NB4 (cell line): ENCODE data around the gene ARHGEF12.

Experiments
- CTCF ChIP-seq: IDR thresholded peaks from one replicate; pipeline ENCODE4 v1.5.1; 2012; ENCODE audit warnings: low read depth, low read length
- POLR2A ChIP-seq: IDR thresholded peaks from 2 replicates; pipeline ENCODE4 v1.6.1; 2011; ENCODE audit warnings: mild to moderate bottlenecking; ENCODE audit not compliant: insufficient read length; ENCODE audit errors: extremely low read depth

- TF ChIP-seq CTCF: no peak
- no peak for TF ChIP-seq POLR2A
Observed at GRCh38 chr11:120517801-120518291, 181.6 kb downstream of the ARHGEF12 start.
